Nasal cavity respiratory epithelium epithelial cell of viscerocranial mucosa (primary cell): ENCODE results near the gene FAM219B. TPM values are rescaled to one million over a fixed set of nuclear protein-coding genes. Genes with fewer than 3 reads are reported as not detected.

Experiments used
- total RNA-seq: library from RNA; depleted of rRNA; stranded (reverse); fragments of >200 nt; gene quantifications from 2 replicates; pipeline ENCODE4 v1.2.3, GENCODE V29; 2014

Gene FAM219B, protein sequence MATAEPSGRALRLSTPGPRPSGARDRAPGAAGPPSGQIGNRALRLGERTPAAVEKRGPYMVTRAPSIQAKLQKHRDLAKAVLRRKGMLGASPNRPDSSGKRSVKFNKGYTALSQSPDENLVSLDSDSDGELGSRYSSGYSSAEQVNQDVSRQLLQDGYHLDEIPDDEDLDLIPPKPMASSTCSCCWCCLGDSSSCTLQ
- total RNA-seq = 70.4 and 72.1 TPM in 2 replicates

DNA sequence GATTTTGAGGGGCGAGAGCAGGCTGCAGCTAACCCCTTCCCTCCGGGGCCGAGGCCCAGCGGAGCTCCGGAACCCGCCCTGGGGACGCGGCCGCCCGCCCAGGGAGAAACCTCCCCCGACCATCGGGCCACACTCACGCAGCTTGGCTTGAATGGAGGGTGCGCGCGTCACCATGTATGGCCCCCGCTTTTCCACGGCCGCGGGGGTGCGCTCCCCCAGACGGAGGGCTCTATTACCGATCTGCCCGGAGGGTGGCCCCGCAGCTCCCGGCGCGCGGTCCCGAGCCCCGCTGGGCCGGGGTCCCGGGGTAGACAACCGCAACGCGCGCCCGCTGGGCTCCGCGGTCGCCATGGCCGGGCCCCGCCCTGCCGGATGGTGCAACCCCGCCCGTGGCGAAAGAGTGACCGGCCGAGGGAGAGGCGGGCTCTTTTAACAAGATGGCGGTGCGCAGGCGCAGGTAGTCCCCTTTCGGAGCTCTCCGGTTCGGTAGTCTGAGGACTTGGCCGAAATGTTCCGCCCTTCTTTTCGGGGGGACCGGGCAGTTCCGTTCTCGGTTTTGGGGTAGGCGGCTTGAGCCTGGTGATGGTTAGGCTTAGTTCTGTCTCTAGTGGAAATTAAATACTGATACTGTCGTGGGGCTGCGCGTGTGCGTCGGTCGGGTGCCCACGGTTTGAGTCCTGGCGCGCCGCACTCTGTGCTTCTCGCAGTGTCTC lies at the start of gene FAM219B:
Gene FAM219B (minus strand): TSS at position 402 of the 713 bp plus-strand sequence. CDS start 51 bp downstream, at position 351.

DNA sequence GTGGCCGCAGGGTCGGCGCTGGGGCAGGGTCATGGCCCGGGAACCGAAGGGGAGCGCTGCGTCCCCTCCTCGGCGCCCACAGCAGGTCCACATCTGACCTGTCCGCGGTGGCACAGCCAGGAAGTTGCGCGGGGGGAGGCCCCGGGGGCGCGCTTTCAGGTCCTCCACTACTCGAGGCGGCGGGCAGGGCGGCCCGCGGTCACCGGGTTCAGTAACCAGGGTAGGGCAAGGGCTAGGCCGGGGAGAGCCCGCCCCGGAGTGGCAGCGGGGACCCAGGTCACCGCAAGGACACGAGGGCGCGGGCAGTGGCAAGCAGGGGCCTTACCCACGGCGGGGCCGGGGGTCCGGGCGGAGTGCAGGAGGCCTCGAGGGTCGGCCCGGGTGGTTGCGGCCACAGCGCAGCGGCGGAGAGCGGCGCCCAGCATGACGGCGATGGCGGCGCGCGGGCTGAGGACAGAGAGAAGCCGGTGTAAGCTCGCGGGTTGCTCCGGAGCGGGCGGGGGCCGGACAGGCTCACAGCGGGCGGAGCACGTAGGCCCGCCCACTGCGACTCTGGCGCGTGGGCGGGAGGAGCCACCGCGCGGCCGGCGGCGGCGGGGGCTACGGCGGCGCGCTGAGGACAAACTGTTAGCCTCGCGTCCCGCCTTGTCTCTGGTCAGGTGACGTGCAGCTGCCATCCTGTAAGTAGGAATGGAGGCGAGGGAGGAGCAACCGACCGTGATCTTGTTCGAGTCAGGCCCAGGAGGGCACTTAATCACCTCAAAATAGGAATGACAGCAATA lies 31.1 kb upstream of the FAM219B start, which contains the start of gene COX5A:
Gene COX5A (minus strand): TSS at position 484 of the 782 bp plus-strand sequence. CDS start 59 bp downstream, at position 425.

DNA sequence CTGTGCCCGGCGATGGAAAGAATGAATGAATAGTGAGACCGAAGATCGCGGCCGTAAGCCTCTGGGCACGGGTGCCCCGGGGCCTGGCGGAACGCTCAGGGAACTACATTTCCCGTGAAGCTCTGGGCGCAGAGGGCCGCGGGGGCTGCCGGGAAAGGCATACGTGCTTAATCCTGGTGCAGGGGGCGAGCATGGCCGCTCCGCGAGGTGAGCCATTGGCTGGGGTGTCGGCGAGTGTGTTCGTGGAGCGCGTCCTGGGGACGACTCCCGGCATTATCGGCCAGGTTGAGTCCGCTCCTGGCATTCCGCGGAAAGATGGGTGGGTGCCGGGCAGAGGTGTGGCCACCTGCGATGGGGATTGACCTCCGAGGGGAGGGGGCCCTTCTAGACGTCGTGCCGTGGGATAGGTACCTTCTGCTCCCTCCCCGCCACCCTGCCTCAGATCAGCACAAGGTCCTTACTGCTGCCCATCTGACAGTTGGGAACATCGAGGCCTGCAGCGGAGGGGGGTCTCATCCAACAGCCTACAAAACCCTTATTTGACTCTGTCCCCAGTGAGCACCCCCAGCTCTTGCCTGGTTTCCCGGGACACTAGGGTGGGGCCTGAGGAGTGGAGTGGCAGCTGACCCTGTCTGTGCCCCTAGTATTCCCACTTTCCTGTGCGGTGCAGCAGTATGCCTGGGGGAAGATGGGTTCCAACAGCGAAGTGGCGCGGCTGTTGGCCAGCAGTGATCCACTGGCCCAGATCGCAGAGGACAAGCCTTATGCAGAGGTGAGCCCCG lies 16.6 kb downstream of the FAM219B start, which contains the start of gene MPI:
Gene MPI (plus strand): TSS at position 160 of the 782 bp plus-strand sequence. CDS start 32 bp downstream, at position 192.

DNA sequence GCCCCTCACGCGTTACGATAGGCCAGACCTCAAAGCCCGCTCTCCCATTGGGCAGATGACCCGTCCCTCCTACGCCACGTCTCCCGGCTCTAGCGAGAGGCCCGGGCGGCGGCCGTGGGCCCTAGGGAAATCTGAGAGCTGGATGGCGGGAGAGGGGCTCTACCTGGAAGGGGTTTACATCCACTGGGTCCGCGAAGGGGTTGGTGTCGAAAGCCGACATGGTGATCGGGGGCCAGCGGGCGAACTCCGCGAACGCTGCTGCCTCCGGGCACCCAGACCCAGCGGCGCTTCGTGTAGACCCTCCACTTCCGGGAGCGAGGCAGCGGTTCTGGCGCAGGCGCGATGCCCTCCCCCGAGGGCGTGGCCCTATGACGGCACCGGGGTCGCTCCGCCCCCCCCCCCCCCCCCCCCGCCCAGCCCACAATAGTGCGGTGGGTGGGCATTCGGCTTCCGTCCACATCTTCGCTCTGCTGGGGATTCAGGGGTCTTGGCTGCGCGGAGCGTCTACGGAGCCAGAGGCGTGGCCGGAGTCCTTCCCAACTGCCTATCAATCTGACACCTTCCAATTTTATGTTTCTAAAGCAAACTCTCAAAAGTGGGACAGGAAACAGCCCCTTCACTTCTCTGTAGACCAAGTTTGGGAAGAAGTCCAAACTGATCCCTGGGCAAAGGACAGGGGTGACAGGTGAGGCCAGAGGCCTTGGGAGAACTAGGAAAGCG lies 33.5 kb downstream of the FAM219B start, which contains the start of gene SCAMP2:
Gene SCAMP2 (minus strand): TSS at position 330 of the 720 bp plus-strand sequence. CDS start 110 bp downstream, at position 220.

Other genes starting within 250 kb of the FAM219B start
- gene EDC3, start 210.8 kb downstream of the FAM219B start, total RNA-seq = 6.8 and 19.5 TPM in 2 replicates
- 1.6 and 3.1 TPM in 2 replicates for gene CYP1A1, start 181.3 kb downstream of the FAM219B start, total RNA-seq
- gene CYP1A2, start 158.0 kb downstream of the FAM219B start, total RNA-seq = not detected in 2 replicates
- 32.8 and 96.9 TPM in 2 replicates for gene CSK, start 124.8 kb downstream of the FAM219B start, total RNA-seq
- 0.21 TPM in 1 of 2 replicates, not detected in the other for gene LMAN1L, start 94.0 kb downstream of the FAM219B start, total RNA-seq
- gene CPLX3, start 80.2 kb downstream of the FAM219B start, total RNA-seq = not detected in 2 replicates
- gene ULK3, start 63.7 kb downstream of the FAM219B start, total RNA-seq = 21.8 and 21.9 TPM in 2 replicates
- gene SCAMP2, start 33.5 kb downstream of the FAM219B start, total RNA-seq = 26.3 and 43.4 TPM in 2 replicates
- gene MPI, start 16.8 kb downstream of the FAM219B start, total RNA-seq = 22.6 and 41.5 TPM in 2 replicates
- gene COX5A, start 31.2 kb upstream of the FAM219B start, total RNA-seq = 64.9 and 75.4 TPM in 2 replicates
- 5.6 and 5.8 TPM in 2 replicates for gene RPP25, start 49.9 kb upstream of the FAM219B start, total RNA-seq
- under 0.01 and 0.64 TPM in 2 replicates for gene SCAMP5, start 88.7 kb upstream of the FAM219B start, total RNA-seq
- 6.8 and 10.9 TPM in 2 replicates for gene PPCDC, start 116.7 kb upstream of the FAM219B start, total RNA-seq